CD1c-positive myeloid dendritic cell (primary cell): ENCODE measurements around the gene TMEM126B.
A peak's percentile ranks its signal among the peaks of the same experiment; 100 is the strongest.
"Not testable (repeated sequence)": the region's sequence is repeated elsewhere in the genome, so short reads cannot be mapped to it uniquely, and the experiment has no call there.

ENCODE experiments used
- DNase-seq: peaks from one replicate; pipeline ENCODE4 v3.0.0-alpha.2; 2016; ENCODE audit errors: extremely low spot score

TMEM126B gene

DNA sequence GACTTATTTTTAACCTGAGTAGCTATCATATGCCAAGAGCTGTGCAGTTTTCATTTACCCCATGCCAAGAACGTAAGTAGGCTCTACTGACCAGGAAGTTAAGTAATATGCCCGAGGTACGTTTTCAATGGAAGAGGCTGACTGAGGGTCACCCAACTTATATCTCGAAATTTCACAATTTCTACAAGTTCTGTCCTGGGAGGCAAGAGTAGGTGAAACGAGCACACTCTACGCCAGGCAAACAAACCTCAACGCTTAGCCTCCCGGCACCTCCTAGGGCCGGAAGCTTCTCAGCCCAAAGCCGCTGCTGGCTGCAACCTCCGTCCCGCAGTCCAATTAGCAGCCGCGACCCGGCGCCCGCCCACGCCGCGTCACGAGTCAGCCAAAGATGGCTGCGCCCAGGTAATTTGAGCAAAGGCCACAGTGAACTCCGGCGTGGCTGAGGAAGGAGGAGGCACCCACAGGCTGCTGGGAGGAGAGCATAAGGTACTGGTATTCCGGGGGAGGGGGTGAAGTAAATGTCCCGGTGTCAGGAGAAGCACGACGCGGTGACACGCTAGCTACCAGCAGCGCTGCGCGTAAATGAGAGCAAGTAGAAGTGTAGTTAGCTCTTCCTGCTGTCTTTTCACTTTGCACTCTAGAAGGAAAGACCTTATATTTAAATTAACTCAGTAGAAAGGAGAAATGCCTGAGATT is 19.4 kb downstream of the TMEM126B start, which contains the start of gene TMEM126A:
Gene TMEM126A, plus strand, starts transcription at position 364 of the 696 bp plus-strand sequence. CDS start 2,289 bp downstream, outside the sequence.
- peak; percentile 94 for DNase-seq

DNA sequence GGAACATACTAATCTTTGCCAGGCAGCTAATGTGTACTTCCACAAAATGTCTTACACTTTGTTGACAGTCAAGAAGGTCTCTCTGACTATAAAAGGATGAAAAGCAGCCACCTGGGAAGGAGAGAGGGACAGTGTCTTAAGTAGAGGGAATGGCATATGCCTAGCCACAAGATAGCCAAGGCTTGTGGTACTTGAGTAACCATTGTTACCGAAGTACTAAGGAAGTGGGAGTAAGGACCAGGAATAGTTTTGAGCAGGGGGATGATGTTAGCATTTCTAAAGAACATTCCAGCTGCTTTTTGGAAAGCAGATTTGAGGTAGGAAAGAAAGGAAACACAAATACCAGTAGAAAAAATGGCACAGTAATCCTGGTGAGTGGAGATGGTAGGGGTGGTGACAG is 22.7 kb downstream of the TMEM126B start:
- no peak for DNase-seq

DNA sequence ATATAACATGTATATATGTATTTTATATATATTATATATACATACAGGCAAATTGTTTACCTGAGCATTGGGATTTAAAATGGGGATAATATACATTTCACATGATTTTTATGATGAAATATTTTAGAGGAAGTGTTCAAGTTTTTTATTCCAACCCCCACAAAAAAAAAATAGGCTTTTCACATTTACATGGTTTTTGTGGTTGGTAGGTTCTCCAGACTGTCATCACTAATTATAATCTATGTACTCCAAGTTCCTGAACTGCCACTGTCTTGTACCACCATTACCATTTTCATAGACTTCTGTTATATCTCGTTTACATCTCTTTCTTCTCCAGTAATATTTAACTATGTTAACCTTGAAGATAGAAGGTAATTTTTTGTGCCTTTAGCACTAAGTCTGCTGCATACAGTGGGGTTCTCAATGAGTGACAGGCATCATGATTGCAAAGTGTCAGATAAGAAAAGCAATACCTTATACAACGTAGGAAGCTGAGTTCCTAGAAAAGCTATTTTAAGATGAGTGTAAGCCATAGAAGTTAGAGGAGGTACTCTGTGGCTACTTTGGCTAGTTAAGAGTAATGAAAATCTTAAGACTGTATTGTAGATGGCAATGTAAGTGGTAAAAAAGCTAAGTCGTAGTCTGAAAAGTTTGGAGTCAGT is 24.5 kb downstream of the TMEM126B start:
- DNase-seq: peak; percentile 12

DNA sequence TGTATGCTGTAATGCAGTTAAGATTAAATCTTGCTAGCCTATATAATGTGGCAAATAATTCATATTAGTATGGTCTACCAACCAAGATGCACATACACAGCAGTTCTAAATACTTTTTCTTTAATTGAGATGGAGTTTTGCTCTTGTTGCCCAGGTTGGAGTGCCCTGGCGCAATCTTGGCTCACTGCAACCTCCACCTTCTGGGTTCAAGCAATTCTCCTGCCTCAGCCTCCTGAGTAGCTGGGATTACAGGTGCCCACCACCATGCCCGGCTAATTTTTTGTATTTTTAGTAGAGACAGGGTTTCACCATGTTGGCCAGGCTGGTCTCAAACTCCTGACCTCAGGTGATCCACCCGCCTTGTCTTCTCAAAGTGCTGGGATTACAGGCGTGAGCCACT is 25.9 kb downstream of the TMEM126B start:
- DNase-seq: not testable (repeated sequence)

DNA sequence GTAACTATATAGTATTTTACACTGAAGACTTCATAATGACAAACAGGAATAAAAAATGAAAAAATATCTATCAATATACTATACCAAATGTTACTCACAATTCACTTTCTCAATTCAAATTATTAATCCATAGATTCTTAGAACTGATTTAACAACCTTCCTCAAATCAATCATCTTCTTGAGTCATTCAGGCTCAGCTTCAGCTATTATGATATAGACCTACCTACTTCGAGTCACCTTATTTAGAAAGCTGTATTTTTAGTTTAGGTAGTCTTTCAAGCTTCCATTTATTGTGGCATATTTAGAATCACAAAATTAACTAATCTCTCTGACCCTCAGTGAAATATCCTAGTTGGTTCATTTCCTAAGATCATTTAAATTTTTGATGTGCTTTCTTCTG is 28.4 kb downstream of the TMEM126B start:
- DNase-seq: no peak

DNA sequence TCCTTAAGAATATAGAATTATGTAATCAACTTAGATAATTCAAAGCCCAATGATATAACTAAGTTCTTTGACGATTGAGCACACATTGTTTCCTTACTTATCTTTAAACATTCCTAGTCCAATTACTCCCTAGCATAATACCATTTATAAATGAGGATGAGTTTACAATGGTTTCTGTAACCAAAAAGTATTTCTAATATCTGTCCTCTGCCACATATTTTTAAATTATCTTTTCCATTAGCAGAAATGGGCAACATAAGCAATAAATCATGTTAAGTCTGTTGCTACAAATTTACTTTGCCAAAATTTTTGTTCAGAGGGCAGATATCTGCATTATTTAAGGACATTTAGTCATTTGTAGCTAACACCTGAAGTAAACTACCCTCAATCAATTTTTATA is 29.8 kb downstream of the TMEM126B start:
- DNase-seq: no peak

DNA sequence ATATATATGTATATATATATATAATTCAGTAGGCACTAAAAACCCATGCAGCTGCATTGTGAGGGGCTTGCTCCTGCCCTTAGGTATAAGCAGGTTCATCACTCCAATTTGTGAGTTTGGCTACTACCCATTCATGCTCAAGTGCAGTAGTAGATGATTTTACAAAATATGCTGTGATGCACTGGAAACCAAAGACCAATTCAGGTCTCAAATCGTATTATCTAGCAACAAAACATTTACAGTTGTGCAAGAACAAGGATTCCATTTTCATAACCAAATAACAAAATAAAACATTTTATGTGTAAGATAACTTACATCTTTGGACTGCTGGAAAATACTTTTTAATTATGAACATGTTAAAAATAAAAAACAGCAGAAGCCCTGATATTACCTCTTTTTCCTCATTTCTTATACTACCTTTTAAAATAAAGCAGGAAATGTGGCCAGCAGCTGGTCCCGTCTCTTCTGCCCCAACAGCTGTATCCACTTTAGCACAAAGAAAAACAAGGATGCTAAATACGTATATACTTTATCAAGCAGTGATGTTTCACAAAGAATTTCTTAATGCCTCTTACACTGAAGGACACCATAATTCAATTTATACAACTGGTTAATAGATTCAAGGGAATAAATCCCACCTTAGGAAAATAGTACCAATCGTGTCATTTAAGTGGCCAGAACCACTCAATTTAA is 33.7 kb downstream of the TMEM126B start:
- no peak for DNase-seq

DNA sequence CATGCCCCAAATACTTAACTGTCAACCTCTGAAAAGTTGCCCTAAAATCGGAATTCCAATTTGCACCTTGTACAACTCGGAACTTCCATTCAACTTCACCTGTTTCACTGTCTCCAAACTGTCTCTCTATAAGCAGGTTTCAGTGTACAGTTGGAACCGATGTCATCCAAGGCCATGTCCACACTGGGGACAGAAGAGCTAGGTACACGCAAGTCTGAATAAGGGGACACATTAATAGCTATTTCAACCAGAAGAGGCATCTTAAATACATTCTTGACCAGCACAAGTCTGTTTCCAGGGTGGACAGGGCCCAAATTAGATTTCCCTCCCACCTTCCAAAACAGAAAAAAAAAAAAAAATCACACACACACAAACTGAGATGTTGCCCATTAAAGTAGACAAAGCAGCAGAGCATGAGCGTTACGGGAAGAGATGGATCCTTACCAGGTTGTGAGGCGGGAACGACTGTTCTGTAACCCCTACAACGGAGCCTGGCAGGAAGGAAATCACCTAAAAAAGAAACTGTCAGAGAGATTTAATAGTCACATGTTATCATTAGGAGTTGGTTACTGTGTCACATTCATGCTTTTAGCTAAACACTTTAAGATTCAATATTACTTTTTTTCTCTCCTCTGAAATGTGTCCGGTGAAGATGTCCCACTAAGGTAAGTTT is 34.8 kb downstream of the TMEM126B start:
- DNase-seq: no peak

DNA sequence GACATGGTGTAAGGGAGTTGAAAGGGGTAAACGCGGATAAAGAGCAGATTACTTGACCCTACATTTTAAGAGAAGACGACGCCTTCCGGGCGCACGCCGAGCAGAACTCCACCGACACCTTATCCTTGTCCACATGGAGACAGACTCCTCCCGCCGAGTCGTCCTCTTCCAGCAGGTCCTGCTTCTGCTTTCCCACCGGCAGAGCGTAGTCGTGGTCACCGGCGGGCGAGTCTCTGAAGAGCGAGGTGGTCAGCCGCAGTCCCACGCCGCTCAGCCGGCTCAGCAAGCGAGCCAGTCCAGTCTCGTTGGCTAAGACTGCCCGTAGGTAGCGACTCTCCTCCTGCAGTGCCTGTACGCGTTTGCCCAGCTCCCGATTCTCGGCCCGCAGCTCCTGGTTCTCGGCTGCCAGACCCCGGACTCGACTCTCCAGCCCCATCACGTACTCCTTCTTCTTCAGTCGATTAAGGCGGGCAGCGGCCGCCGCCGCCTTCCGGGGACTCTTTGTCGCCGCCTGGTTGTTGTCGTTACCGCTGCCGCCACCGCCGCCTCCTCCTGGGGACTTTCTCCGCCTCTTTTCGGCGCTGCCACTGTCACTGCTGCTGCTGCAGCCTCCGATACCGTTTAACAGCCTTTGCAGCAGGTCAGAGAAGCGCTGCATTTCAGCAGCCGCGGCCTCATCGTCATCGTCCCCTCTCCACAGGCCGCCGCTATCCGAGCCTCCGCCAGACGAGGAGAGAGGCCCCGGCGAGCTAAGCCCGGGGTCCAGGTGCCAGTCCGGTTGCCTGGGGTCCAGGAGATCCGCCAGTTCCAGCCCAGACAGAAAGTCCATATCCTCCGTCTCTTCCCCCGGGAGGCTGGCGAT is 35.6 kb downstream of the TMEM126B start:
- DNase-seq: peak; percentile 89

DNA sequence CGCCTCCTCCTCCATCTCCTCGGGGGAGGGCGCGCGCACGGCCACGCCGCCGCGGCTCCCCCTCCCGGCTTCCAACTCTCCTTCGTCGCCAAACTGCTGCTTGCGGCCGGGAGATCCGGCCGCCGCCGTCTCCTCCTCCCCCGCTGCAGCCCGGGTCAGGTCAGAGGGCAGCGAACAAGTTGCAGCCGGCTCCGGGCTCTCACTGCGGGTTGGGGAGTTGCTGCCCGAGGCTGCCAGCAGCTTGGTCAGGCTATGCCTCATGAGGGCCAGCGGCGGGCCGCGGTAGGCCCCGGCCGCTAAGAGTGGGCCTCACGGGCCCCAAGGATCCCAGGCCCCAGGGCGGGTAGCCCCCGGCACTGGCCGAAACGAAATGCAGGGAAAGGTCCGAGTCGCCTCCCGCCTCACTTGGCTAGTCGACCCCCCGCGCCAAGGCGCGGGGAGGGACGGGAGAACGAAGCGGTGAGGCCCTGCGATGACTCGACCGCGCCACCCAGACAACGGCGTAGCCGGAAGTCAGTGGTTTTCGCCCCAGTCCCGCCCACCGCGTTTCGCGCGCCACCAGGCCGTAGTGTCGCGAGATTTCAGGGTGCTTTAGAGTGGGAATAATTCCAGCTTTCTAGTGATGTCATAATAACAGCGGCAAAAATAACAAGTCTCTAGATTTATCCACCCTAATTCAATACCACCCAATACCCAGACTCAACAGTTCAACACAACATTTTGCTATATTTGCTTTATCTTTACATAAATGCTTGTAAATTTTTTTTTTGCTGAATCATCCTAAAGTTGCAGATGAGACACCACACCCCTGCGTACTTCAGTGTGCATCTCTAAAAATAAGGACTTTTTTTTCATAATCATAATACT is 36.5 kb downstream of the TMEM126B start, which contains the start of gene CREBZF:
Gene CREBZF, minus strand, starts transcription at position 515 of the 867 bp plus-strand sequence. Its CDS starts 254 bp downstream, at position 261.
- DNase-seq: peak; percentile 98

DNA sequence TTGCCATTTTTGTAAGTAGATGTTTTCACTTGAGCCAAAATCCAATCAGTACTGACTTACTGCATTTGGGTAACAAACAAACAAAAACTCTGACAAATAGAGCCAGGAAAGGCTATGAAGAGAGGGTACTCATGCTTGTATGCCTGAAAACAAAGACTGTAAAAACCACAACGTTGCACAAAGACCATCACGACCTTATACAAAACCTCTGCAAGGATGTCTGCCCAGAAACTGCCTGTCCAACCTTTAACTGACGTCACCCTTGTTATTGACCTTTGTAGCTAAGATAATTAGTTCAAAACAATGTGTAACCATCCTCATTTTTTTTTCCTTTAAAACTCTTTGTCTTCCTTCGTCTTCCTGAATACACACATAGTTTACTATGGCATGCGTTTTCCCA is 37.3 kb downstream of the TMEM126B start:
- DNase-seq: no peak

DNA sequence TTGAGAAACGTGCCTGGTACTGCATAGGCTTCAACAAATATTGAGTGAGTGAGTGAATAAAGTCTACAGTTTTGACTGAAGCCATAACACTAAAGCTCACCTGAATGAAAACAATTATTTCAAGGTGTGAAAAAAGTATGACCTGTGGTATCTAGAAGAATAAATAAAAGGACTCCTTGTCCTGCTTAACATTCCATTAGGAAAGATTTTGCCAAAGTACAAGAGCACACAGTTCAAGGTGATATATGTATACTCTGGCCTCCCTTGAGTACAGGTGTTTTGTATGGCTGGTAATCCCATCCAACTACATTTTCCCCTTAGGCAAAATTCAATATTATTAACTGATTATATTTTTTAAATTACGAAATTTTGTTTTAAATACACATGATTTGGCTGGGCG is 38.3 kb downstream of the TMEM126B start:
- no peak for DNase-seq

DNA sequence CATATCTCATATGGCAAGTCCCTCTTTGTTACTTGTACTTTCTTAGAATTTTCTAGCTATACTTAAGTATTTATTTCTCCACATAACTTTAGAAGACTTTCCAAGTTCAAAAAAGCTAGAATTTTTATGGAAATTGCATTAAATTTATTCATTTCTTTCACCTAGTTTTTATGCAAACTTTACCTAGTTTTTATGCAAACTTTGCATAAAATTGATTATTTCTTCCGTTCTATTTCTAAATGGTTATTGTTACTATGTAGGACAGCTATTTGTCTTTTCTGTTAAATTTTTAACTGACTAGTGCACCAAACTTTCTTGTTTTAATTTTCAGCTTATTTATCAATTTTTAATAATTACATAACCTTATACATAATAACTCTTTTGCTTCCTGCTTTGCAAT is 39.8 kb downstream of the TMEM126B start:
- DNase-seq: no peak

DNA sequence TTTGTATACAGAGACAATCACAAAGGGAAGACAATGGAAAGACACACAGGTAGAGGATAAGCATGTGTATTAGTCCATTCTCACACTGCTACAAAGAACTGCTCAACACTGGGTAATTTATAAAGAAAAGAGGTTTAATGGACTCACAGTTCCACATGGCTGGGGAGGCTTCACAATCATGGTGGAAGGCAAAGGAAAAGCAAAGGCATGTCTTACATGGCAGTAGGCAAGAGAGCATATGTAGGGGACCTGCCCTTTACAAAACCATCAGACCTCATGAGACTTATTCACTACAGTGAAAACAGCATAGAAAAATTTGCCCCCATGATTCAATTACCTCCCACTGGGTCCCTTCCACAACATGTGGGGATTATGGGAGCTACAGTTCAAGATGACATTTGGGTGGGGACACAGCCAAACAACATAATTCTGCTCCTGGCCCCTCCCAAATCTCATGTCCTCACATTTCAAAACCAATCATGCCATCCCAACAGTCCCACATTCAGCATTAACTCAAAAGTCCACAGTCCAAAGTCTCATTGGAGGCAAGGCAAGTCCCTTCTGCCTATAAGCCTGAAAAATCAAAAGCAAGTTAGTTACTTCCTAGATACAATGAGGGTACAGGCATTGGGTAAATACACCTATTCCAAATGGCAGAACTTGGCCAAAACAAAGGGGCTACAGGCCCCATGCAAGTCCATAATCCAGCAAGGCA is 42.7 kb downstream of the TMEM126B start:
- DNase-seq: not testable (repeated sequence)

DNA sequence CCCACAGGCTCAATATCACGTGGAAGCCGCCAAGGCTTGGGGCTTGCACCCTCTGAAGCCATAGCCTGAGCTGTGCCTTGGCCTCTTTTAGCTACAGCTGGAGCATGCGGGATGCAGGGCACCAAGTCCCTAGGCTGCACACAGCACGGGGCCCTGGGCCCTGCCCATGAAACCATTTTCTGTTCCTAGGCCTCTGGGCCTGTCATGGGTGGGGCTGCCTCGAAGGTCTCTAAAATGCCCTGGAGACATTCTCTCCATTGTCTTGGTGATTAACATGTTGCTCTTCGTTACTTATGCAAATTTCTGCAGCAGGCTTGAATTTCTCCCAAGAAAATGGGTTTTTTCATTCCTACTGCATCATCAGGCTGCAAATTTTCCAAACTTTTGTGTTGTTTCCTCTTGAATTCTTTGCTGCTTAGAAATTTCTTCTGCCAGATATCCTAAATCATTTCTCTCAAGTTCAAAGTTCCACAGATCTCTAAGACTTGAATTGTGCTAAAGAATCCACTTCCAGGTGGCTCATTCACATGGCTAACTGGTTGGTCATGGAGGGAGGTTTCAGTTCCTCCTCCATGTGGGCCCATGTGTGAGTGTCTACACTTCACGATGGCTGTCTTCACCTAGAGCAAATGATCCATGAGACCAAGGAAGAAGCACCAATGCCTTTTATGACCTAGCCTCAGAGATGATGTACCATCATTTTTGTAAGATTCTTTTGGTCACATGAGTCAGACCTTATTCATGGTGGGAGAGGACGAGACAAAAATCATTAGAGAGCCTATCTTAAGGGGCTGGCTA is 43.9 kb downstream of the TMEM126B start:
- no peak for DNase-seq

DNA sequence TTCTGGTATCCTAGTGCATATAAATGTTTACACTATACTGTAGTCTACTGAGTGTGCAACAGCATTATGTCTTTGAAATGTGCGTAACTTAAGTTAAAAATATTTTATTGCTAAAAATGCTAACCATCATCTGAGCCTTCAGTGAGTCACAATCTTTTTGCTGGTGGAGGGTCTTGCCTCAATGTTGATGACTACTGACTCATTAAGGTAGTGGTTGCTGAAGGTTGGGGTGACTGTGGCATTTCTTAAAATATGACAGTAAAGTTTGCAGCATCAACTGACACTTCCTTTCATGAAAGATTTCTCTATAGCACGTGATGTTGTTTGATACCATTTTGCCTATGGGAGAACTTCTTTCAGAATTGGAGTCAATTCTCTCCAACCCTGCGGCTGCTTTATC is 45.0 kb downstream of the TMEM126B start:
- no peak for DNase-seq

DNA sequence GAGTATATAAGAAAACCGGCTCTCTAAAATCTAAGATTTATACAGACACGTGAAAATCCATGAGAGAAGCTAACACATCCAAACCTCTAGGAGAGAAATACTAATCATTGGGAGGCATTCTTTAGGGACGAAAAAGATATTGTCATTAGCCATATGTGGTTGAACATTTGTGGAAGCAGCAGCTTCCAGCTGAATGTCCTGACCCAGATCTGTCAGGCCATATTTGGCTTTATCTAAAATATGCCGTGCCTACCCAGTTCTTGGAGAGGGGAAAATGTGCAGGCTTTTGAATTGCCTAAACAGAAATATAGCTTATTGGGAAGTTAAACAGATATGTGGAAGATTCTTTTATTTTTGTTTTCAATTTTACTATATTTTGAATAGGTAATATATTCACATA is 51.2 kb downstream of the TMEM126B start:
- no peak for DNase-seq

DNA sequence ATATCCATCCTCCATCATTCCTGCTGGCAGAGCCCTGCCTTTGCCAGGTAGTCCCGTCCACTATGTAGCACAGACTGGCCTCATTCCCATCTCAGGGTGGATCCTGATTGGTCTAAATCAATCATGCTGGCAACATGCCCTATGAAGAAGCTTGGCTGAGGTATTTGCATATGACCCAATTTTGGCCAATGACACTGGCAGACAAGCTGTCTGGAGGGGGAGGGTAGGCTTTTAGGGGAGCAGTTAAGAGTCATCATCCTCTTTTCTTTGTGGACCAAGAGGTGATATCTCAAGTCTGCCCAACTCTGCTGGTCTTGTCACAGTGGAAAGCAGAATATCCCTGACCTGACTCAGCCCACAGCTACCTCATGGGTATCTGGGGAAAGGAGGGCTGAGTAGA is 52.5 kb downstream of the TMEM126B start:
- DNase-seq: no peak
